BE2C (cell line): Measurements from ENCODE around the gene COMT.

Experiments used
- DNase-seq: peaks from one replicate; pipeline ENCODE4 v3.0.0-alpha.2; 2020
- H3K27me3 ChIP-seq: fragments of 250-450 bp; sonication (Bioruptor Pico); 2 replicates; pipeline ENCODE4 v1.5.1; 2020; ENCODE audit warnings: mild to moderate bottlenecking
- H3K36me3 ChIP-seq: fragments of 250-450 bp; sonication (Bioruptor Pico); 2 replicates; pipeline ENCODE4 v1.5.1; 2020; ENCODE audit warnings: mild to moderate bottlenecking
- H3K4me1 ChIP-seq: fragments of 250-450 bp; sonication (Bioruptor Pico); 2 replicates; pipeline ENCODE4 v1.5.1; 2020
- H3K4me3 ChIP-seq: 2 replicates; pipeline ENCODE4 v1.5.1; 2011; ENCODE audit warnings: low read depth, low read length
- H3K9me3 ChIP-seq: fragments of 250-450 bp; sonication (Bioruptor Pico); 2 replicates; pipeline ENCODE4 v1.5.1; 2020
- TF ChIP-seq, protein P1 (sequence below): IDR thresholded peaks from 2 replicates; pipeline ENCODE4 v1.5.1; 2012; ENCODE audit warnings: mild to moderate bottlenecking, low read depth, low read length

Gene COMT

DNA sequence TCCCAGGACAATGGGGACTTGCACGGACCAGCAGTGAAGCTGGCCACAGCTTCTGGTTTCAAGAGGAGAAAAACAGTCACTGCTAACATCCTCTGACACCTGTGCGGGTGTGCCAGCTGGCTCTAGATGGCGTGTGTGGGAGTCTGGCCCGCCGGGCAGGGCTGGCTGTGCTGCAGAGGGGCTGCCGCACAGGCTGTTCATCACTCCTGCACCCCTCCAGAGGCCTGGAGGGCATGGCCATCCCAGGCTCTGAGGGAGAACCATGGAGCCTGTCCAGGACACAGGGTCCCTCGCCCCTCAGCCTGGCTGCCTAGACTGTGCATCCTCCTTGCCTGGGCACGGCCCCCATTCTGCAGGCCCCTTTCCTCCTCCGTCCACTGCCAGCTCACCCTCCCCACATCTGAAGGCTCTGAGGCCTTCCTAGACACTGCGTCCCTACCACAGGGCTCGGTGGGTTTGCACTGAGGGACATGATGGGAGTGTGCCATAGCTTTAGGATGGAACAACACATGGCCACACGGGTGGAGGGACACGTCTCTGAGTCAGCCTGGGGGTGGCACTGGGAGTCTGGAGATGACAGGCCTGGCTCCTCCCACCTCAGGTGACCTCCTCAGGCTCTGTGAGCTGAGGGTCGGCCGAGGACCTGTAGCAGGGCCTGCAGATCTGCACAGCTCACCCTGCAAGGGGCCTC, 44.8 kb upstream of the COMT start:
- no peaks in the 10 kb centered on the region for H3K9me3 ChIP-seq
- H3K36me3 ChIP-seq = peaks cover 5% of the 10 kb centered on the region; the same call in 1 of the 2 replicates
- no peaks in the 10 kb centered on the region for H3K27me3 ChIP-seq
- peaks cover 17% of the 10 kb centered on the region for H3K4me1 ChIP-seq
- peak; percentile 54 for DNase-seq
- TF ChIP-seq, protein P1, sequence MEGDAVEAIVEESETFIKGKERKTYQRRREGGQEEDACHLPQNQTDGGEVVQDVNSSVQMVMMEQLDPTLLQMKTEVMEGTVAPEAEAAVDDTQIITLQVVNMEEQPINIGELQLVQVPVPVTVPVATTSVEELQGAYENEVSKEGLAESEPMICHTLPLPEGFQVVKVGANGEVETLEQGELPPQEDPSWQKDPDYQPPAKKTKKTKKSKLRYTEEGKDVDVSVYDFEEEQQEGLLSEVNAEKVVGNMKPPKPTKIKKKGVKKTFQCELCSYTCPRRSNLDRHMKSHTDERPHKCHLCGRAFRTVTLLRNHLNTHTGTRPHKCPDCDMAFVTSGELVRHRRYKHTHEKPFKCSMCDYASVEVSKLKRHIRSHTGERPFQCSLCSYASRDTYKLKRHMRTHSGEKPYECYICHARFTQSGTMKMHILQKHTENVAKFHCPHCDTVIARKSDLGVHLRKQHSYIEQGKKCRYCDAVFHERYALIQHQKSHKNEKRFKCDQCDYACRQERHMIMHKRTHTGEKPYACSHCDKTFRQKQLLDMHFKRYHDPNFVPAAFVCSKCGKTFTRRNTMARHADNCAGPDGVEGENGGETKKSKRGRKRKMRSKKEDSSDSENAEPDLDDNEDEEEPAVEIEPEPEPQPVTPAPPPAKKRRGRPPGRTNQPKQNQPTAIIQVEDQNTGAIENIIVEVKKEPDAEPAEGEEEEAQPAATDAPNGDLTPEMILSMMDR = peak; percentile 29
- H3K4me3 ChIP-seq = no peak overlapping the region

GRCh38 chr22:19897726-19898125, 43.8 kb upstream of the COMT start:
- no peaks in the 10 kb centered on the region for H3K27me3 ChIP-seq
- H3K36me3 ChIP-seq = peaks cover 5% of the 10 kb centered on the region; the same call in 1 of the 2 replicates
- H3K4me1 ChIP-seq = peaks cover 17% of the 10 kb centered on the region
- no peak overlapping the region for H3K4me3 ChIP-seq
- TF ChIP-seq, protein P1 = no peak
- H3K9me3 ChIP-seq = no peaks in the 10 kb centered on the region
- DNase-seq = no peak

GRCh38 chr22:19898145-19898544, 43.4 kb upstream of the COMT start:
- H3K4me1 ChIP-seq = peaks cover 17% of the 10 kb centered on the region
- no peak overlapping the region for H3K4me3 ChIP-seq
- no peak for DNase-seq
- TF ChIP-seq, protein P1 = no peak
- H3K36me3 ChIP-seq = peaks cover 5% of the 10 kb centered on the region; the same call in 1 of the 2 replicates
- no peaks in the 10 kb centered on the region for H3K9me3 ChIP-seq
- H3K27me3 ChIP-seq = no peaks in the 10 kb centered on the region

DNA sequence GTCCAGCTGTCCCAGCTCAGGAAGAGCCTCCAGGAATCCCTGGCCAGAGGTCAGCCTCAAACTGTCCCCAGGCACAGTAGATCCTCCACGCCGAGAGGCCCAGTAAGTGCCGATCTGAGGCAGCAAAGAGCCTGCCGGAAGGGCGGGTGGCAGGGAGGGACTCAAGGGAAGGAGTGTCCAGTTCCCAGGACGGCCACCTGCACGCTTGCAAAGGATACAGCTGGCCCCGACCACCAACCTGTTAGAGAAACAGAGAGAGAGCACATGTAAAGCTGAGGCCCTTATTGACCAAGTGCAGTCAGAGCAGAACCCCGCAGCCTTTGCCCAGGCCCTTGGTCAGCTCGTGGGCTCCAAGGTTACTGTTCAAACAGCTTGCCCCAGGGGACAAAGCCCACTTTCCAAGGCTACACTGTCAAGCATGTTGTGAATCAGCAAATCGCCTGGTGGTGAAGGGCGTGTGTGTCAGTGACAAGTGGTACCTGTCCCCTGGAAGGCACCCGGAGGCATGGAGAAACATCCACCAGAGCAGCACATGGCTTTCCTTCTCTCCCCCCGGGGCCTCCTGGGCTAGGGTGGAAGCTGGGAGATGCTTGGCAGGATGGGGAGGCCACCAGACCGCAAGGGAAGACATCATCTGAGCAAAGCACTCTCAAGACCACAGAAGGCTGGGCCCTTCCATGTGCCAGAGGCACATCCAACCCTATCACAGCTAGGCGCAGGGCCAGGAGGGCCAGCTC, 42.6 kb upstream of the COMT start:
- Histone ChIP-seq H3K4me1 (peaks cover 21% of the 10 kb centered on the region), H3K27me3 (no peaks in the 10 kb centered on the region), H3K9me3 (no peaks in the 10 kb centered on the region), H3K36me3 (peaks cover 5% of the 10 kb centered on the region; the same call in 1 of the 2 replicates), H3K4me3 (no peak overlapping the region)
- no peak for DNase-seq
- TF ChIP-seq, protein P1 = no peak

- Histone ChIP-seq H3K36me3 (peaks cover 5% of the 10 kb centered on the region; the same call in 1 of the 2 replicates), H3K9me3 (no peaks in the 10 kb centered on the region), H3K4me3 (no peak overlapping the region), H3K4me1 (peaks cover 28% of the 10 kb centered on the region), H3K27me3 (no peaks in the 10 kb centered on the region)
- no peak for DNase-seq
- TF ChIP-seq, protein P1 = no peak
These were observed 40.7 kb upstream of the COMT start for GRCh38 chr22:19900707-19901436.
